ENCODE results near the gene DROSHA.

GRCh38 chr5:31413030-31413812 lies 118.7 kb downstream of the DROSHA start:
- TF ChIP-seq CTCF (IDR thresholded peaks at IDR 0.05) (no peak), POLR2A (IDR thresholded peaks at IDR 0.05) (no peak)

All from body of pancreas (tissue), 4 donors.